GM23338 (cell line): ENCODE data around the gene CNTNAP2.

Source experiments
- EZH2 ChIP-seq: fragments of 200-600 bp; sonication (generic); IDR thresholded peaks from one replicate; pipeline ENCODE4 v1.8.0; 2017; ENCODE audit warnings: antibody characterized with exemption, mild to moderate bottlenecking, low read depth; ENCODE audit not compliant: unreplicated experiment
- POLR2AphosphoS5 ChIP-seq: IDR thresholded peaks from 2 replicates; pipeline ENCODE4 v1.6.1; 2016; ENCODE audit warnings: antibody characterized with exemption, low read depth

- TF ChIP-seq POLR2AphosphoS5 (no peak), EZH2 (no peak)
Observed at GRCh38 chr7:146370171-146370570, 253.6 kb downstream of the CNTNAP2 start.
